HepG2 (cell line): ENCODE measurements around the gene TWNK. TPM values are rescaled to one million over a fixed set of nuclear protein-coding genes. Genes with fewer than 3 reads are reported as not detected.

Source experiments
- ATAC-seq: fragments of 200-7000 bp; cut with Tn5 transposase; 3 replicates; pipeline ENCODE4 v1.9.1; 2020; ENCODE audit warnings: mild to moderate bottlenecking, moderate library complexity
- BruUV-seq: library from RNA; stranded (reverse); fragments of 400-500 nt; replicated peaks from 2 replicates; lab custom pipeline; 2021; lab: Mats Ljungman, UMichigan
- CTCF ChIA-PET: fragments of 300-600 bp; formaldehyde crosslinking; extraction: SDS; loops from one replicate; lab custom pipeline; 2021; ENCODE audit warnings: low total read pairs, inconsistent platforms, low intra/inter-chr PET ratio; lab: Yijun Ruan, JAX
- POLR2A ChIA-PET: fragments of 350-600 bp; sonication (Branson Sonifier 250); formaldehyde crosslinking; loops from one replicate; lab custom pipeline; 2020; ENCODE audit warnings: antibody characterized with exemption, inconsistent platforms; lab: Yijun Ruan, JAX
- DNase-seq: peaks from one replicate; pipeline ENCODE4 v3.0.0-alpha.2; 2015; ENCODE audit warnings: low spot score
- FAIRE-seq: peaks from 3 replicates; lab custom pipeline; 2011; peaks lifted over from hg19 to GRCh38; lab: Jason Lieb, UNC
- H2AFZ ChIP-seq: one replicate; pipeline ENCODE4 v1.6.1; 2011; ENCODE audit warnings: low read length, inconsistent platforms
- H3K27ac ChIP-seq: fragments of 300-600 bp; 3 replicates; pipeline ENCODE4 v1.8.0; 2011; ENCODE audit warnings: mixed run types, mild to moderate bottlenecking, mixed read lengths, low read length, inconsistent platforms; ENCODE audit not compliant: insufficient read depth; ENCODE audit errors: extremely low read length
- H3K27me3 ChIP-seq, 2 experiments: fragments of 200-600 bp in 1 of 2; 2 replicates in 1 of 2; 3 replicates in 1 of 2; pipeline versions ENCODE4 v1.6.0 to v1.8.0; 2011; ENCODE audit warnings: low read length in 2 of 2, mild to moderate bottlenecking in 2 of 2, moderate library complexity in 2 of 2, inconsistent platforms in 1 of 2; ENCODE audit not compliant: insufficient read depth in 2 of 2, control insufficient read depth in 1 of 2
- H3K36me3 ChIP-seq, 2 experiments: fragments of 200-600 bp in 1 of 2; replicated peaks in 1 of 2; 2 replicates in 1 of 2; 3 replicates in 1 of 2; pipeline versions ENCODE4 v1.5.1 to v1.8.0; 2011; ENCODE audit warnings: low read length in 2 of 2, inconsistent platforms in 1 of 2; ENCODE audit not compliant: insufficient read depth in 2 of 2, control insufficient read depth in 1 of 2
- H3K4me1 ChIP-seq: 2 replicates; pipeline ENCODE4 v1.5.1; 2012; ENCODE audit warnings: low read length, inconsistent platforms; ENCODE audit not compliant: insufficient read depth
- H3K4me2 ChIP-seq: 2 replicates; pipeline ENCODE4 v1.6.0; 2011; ENCODE audit warnings: low read depth, low read length, inconsistent platforms
- H3K4me3 ChIP-seq, 3 experiments: fragments of 200-600 bp in 1 of 3; sonication (generic), shearing (Covaris generic) in 1 of 3; replicated peaks in 1 of 3; 2 replicates each; pipeline ENCODE4 v1.5.1; 2011 to 2016; ENCODE audit warnings: low read length in 3 of 3, inconsistent platforms in 2 of 3, low read depth in 2 of 3, mild to moderate bottlenecking in 2 of 3, control low read depth in 1 of 3, mixed read lengths in 1 of 3; ENCODE audit not compliant: insufficient read depth in 1 of 3
- H3K79me2 ChIP-seq: one replicate; pipeline ENCODE4 v1.6.1; 2011; ENCODE audit warnings: low read length, inconsistent platforms; ENCODE audit not compliant: insufficient read depth
- H3K9ac ChIP-seq: 2 replicates; pipeline ENCODE4 v1.6.0; 2011; ENCODE audit warnings: mild to moderate bottlenecking, low read depth, low read length, inconsistent platforms; ENCODE audit not compliant: insufficient read depth
- H3K9me3 ChIP-seq: 2 replicates; pipeline ENCODE4 v1.5.1; 2012; ENCODE audit warnings: mild to moderate bottlenecking, low read length
- H4K20me1 ChIP-seq: 2 replicates; pipeline ENCODE4 v1.6.0; 2011; ENCODE audit warnings: inconsistent platforms, mild to moderate bottlenecking, low read length, moderate library complexity; ENCODE audit not compliant: insufficient read depth
- IRF2 ChIP-seq: IDR thresholded peaks from 2 replicates; pipeline ENCODE4 v1.6.1; 2018; ENCODE audit warnings: missing genetic modification reagents, missing compliant biosample characterization
- IRF9 ChIP-seq: sonication (generic); formaldehyde crosslinking; IDR thresholded peaks from 2 replicates; pipeline ENCODE4 v1.8.0; 2022; ENCODE audit warnings: missing genetic modification reagents, mild to moderate bottlenecking, borderline replicate concordance
- KLF15 ChIP-seq: sonication (generic); formaldehyde crosslinking; IDR thresholded peaks from 2 replicates; pipeline ENCODE4 v1.8.1; 2023; ENCODE audit warnings: borderline replicate concordance, mild to moderate bottlenecking, inconsistent platforms, missing genetic modification reagents, mixed read lengths
- MAFF ChIP-seq: IDR thresholded peaks from 2 replicates; pipeline ENCODE4 v1.6.1; 2011; ENCODE audit warnings: low read depth, low read length, improper control_type of control experiment
- NFRKB ChIP-seq: fragments of 450-650 bp; IDR thresholded peaks from 2 replicates; pipeline ENCODE4 v1.6.1; 2017
- PAF1 ChIP-seq: IDR thresholded peaks from 2 replicates; pipeline ENCODE4 v1.6.1; 2016; ENCODE audit warnings: missing genetic modification reagents, missing compliant biosample characterization
- RBM22 ChIP-seq: fragments of 200-400 bp; formaldehyde crosslinking; optimal IDR thresholded peaks from 2 replicates; pipeline ENCODE3; 2017; ENCODE audit warnings: mild to moderate bottlenecking, low read length, moderate library complexity
- RXRA ChIP-seq: sonication (generic); formaldehyde crosslinking; IDR thresholded peaks from 2 replicates; pipeline ENCODE4 v1.5.1; 2020; ENCODE audit warnings: missing genetic modification reagents
- RXRB ChIP-seq: IDR thresholded peaks from 2 replicates; pipeline ENCODE4 v1.6.1; 2016; ENCODE audit warnings: borderline replicate concordance, missing genetic modification reagents, missing compliant biosample characterization
- ZNF670 ChIP-seq: sonication (generic); formaldehyde crosslinking; IDR thresholded peaks from 2 replicates; pipeline ENCODE4 v1.8.0; 2022; ENCODE audit warnings: mild to moderate bottlenecking, missing genetic modification reagents, borderline replicate concordance
- ZNF749 ChIP-seq: sonication (generic); formaldehyde crosslinking; IDR thresholded peaks from 2 replicates; pipeline ENCODE4 v1.8.0; 2022; ENCODE audit warnings: mild to moderate bottlenecking, missing genetic modification reagents, moderate library complexity, borderline replicate concordance
- WGBS: methylation state at CpG from one replicate; pipeline ENCODE4 v1.1.6; 2017; ENCODE audit warnings: low lambda C conversion rate; 5-methylcytosine and 5-hydroxymethylcytosine counted together
- in situ Hi-C: cut with HindIII; loops from 2 replicates; pipeline ENCODE4 v1.10.0; 2017; ENCODE audit warnings: low pct_unique_long_range_greater_than_20kb; ENCODE audit not compliant: extremely low pct_ligation_motif_present
- intact Hi-C: fragments of 100-400 bp; cut with micrococcal nuclease; formaldehyde crosslinking; loops from one replicate; pipeline ENCODE4 v1.10.0; 2022; ENCODE audit not compliant: unreplicated experiment
- polyA plus RNA-seq, 8 experiments: library from polyadenylated mRNA; depleted of rRNA in 3 of 8; stranded (reverse) in 7 of 8; unstranded in 1 of 8; fragments of >200 nt; fragmentation: Illumina TruSeq in 4 of 8; extraction: Trizol in 4 of 8; gene quantifications; 2 replicates each; pipeline versions ENCODE4 v1.2.1 to v1.2.3, GENCODE V29; 2011 to 2016; ENCODE audit warnings: low read depth in 4 of 8, missing spikeins in 1 of 8, mixed read lengths in 1 of 8; ENCODE audit not compliant: insufficient read depth in 1 of 8
- total RNA-seq, 5 experiments: library from RNA; depleted of rRNA; stranded (reverse); fragments of >200 nt; fragmentation: Illumina TruSeq; extraction: Trizol; gene quantifications; 2 replicates each; pipeline ENCODE4 v1.2.3, GENCODE V29; 2016; ENCODE audit warnings: low read depth in 1 of 5

The TWNK gene
- total and polyA plus RNA-seq, 2 of the 13 experiments (the other 11 are each of a cell fraction or from before 2014, with no cell fraction given): 10.7 to 16.5 TPM

- Histone ChIP-seq H3K9ac (no peak overlapping the region), H3K27me3 (no peaks in the 10 kb centered on the region), H3K4me1 (peaks cover 48% of the 10 kb centered on the region), H3K4me2 (no peak overlapping the region), H3K4me3 (no peak overlapping the region), H3K9me3 (no peaks in the 10 kb centered on the region), H4K20me1 (no peaks in the 10 kb centered on the region), H3K36me3 (peaks cover 9 to 31% of the 10 kb centered on the region in 2 experiments; a peak in 3 of 5 replicates), H3K27ac (no peak overlapping the region), H3K79me2 (no peaks in the 10 kb centered on the region)
- POLR2A ChIA-PET: no interaction called here
- intact Hi-C loops (no loop called here), in situ Hi-C loops (no loop called here)
- WGBS: 90% methylated on average over 5 of the region's 5 CpGs
- no peak for DNase-seq
- CTCF ChIA-PET: no interaction called here
- no peak for ATAC-seq
- no peak for FAIRE-seq
- BruUV-seq: no TSS peak
- TF ChIP-seq RXRB (CRISPR knock-in tag): no peak
- no peak for TF ChIP-seq ZNF670 (CRISPR knock-in tag)
- TF ChIP-seq PAF1 (CRISPR knock-in tag): no peak
- TF ChIP-seq MAFF: no peak
- no peak for TF ChIP-seq RXRA
- TF ChIP-seq NFRKB: no peak
- no peak for TF ChIP-seq ZNF749 (CRISPR knock-in tag)
- TF ChIP-seq IRF9 (CRISPR knock-in tag): no peak
- TF ChIP-seq IRF2 (CRISPR knock-in tag): no peak
- TF ChIP-seq RBM22: no peak
- no peak for TF ChIP-seq KLF15 (CRISPR knock-in tag)
- TF ChIP-seq, all 625 proteins: peak for 0
- no peak overlapping the region for H2AFZ ChIP-seq
Measured at GRCh38 chr10:101038484-101038883, 51.1 kb downstream of the TWNK start.
